Lung microvascular endothelial cell (primary cell): ENCODE results near the gene LACTB. TPM values are rescaled to one million over a fixed set of nuclear protein-coding genes. Genes with fewer than 3 reads are reported as not detected.

Experiments used
- DNase-seq, 2 donors: peaks; one replicate each; pipeline versions ENCODE4 v3.0.0 to v3.0.0-alpha.2; 2010; ENCODE audit warnings: low read depth in 2 of 2
- total RNA-seq: library from RNA; depleted of rRNA; stranded (reverse); fragments of >200 nt; gene quantifications from 2 replicates; pipeline ENCODE4 v1.2.1, GENCODE V29; 2014

LACTB gene, protein sequence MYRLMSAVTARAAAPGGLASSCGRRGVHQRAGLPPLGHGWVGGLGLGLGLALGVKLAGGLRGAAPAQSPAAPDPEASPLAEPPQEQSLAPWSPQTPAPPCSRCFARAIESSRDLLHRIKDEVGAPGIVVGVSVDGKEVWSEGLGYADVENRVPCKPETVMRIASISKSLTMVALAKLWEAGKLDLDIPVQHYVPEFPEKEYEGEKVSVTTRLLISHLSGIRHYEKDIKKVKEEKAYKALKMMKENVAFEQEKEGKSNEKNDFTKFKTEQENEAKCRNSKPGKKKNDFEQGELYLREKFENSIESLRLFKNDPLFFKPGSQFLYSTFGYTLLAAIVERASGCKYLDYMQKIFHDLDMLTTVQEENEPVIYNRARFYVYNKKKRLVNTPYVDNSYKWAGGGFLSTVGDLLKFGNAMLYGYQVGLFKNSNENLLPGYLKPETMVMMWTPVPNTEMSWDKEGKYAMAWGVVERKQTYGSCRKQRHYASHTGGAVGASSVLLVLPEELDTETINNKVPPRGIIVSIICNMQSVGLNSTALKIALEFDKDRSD
- 19.8 and 37.7 TPM in 2 replicates for total RNA-seq

DNA sequence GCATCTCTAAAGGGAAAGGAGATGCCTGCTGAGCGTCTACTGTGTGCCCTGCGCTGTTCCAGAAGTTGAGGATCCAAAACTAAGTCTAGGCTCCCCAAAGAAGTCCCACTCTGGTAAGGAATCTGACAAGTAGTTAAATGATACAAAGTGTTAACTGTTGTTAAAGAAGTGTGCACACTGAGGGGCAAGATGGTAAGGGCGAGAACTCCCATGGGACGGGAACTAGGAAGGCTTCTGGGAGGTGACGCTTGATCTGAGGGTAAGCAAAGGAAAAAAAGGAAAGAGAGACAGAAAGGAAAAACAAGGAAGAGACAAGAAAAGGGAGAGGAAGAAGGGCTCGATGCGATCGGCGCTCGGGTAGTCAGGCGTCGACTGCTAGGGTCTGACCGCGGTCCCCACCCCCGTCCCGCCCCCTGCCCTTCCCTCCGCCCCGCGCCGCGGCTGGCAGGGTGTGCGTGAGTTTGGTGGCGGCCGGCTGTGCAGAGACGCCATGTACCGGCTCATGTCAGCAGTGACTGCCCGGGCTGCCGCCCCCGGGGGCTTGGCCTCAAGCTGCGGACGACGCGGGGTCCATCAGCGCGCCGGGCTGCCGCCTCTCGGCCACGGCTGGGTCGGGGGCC lies at the start of gene LACTB:
TSS of gene LACTB (plus strand) at position 480 of the 620 bp plus-strand sequence. CDS start at position 491, 11 bp downstream.
- DNase-seq = peak; percentile 92 to 95

DNA sequence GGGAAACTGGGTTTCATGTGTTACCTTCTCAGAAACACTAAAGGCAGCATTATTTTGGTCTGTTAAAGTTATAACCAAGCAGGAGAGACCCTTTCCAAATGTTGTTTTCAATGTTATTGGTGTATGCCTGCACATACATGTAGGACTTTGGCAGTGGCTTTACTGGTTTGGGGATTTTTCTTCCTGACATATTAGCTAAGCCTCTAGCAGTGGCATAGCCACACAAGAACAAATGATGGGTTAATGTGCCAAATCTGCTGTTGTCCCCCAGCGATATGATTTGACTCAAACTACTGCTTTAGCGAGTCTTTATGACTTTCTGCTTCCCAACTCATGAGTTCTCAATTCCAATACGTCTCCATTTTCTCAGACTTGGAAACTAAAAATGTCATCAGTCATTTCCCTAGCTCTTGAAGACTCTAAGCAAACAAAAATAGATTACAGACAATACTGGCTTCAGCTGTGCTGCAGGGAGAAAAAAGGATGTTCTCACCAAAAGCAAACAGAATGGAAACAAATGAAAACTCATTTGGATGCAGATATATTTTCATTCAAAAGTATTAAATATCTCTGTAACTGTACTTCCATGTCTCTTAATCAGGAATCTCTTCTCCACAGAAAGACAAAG lies 49.5 kb upstream of the LACTB start:
- DNase-seq = no peak

DNA sequence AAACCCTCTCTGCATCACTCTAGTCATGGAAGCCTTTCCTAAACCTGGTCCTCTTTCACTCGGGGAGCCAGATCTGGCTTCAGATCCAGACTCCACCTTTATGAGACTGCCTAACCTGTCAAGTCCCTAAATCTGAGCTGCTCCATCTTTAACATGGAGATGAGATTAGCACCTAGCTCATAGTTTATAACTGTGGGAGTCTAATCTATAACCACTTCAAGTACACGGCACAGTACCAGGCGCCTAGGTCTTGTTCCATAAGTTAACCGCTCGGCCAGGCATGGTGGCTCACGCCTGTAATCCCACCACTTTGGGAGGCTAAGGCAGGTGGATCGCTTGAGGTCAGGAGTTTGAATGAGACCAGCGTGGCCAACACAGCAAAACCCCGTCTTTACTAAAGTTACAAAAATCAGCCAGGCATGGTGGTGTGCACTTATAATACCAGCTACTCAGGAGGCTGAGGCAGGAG lies 48.8 kb upstream of the LACTB start:
- no peak for DNase-seq

DNA sequence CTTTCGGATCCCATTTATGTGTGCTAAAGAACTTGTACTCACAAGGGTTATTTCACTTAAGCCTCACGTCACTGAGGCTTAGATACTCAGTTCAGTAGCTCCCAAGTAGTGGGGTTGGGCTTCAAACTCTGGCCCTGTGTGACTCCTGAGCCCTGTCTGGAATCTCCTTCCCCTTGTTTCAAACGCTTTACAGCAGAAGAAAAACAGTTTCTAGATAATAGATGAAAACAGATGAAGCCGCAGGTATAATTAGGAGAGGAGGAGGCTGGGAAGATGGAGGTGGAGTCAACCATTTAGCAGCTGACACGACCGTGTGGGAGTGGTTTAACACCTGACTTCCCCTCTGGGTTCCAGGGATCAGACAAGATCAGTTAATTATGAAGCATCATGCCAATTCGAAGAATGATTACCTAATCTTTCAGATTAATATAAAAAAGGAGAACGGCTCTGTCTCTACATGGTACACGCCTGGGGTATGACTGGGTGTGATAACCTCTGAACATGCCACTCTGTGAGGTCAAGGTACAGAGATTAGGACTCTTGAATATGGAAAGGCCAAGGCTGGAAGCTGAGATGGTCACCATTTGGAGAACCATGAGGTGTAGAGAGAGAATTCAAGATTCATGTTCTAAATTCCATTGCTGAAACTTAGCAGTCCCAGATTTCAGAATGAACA lies 48.0 kb upstream of the LACTB start:
- DNase-seq = no peak

DNA sequence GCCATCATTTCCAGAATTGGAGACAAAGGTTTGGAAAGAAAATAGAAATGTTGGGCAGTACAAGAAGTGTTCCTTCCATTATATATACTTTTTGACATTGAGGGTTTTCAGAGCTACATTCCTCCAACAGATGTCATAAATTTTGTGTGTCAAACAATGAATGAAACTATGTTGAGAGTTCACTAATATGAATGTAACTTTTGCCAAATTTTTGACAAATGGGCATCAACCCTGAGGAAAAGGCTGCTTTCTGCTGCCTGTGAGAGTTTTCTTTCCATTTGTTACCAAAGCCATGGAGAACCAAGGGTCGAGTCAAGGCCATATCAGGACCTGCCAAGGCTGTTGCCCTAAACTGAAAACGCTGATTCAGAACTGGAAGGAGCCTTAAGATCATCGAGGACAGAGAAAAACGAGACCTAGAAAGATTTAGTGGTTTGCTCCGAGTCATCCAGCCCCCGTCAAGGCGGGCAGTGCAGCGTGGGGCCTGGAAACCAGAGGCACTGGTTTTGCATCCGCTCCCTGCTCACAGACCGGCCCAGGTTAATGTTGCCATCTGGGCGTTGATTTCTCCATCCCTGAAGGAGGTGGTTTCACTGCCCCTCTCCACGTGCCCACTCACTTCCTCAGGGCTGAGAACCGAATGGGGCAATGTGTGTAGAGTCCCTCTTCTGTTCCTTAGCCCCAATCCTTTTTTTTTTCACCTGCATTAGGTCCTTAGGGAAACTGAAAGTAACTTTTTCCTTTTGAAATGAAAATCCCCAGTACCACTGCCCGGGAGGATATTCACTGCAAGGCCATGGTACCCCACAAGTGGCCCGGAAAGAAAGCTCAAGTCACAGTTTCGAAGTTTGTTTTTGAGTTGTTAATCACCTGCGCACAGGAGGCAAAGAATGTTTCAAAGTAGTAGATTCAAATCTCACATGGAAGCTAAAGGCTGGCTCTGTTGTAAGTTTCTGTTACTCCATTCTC lies 46.4 kb upstream of the LACTB start:
- DNase-seq = no peak

DNA sequence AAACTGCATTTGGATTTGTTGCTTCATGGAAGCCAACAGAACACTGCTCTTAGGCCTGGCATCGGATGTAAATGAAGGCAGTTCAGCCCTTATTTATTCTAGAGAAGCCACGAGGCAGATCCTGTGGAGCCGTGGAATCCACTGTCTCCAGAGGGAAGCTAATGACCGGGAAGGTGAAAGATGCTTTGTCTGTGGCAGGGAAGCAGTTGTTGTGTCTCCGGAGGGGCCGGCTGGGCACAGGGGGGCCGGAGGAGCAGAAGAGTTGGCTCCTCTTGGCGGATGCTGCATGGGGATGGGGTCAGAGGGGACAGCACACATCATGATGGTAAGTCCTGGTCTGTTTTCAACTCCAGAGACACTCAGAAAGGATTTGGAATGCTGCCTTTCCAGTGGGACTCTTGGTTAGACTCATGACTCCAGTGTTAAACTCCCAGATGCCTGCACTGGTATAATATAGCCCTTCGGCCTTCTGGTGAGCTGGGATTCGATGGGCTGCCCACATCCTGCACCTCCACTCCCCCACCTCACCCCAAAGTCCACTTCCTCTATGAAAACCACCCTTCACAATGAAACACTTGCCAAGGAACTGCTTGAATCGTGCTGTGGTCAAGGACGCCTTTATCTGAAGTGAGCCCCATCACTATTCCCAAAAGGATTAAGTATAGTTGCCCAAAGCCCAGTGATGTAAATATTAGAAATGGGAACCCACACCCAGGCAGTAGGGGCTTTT lies 45.5 kb upstream of the LACTB start:
- no peak for DNase-seq

DNA sequence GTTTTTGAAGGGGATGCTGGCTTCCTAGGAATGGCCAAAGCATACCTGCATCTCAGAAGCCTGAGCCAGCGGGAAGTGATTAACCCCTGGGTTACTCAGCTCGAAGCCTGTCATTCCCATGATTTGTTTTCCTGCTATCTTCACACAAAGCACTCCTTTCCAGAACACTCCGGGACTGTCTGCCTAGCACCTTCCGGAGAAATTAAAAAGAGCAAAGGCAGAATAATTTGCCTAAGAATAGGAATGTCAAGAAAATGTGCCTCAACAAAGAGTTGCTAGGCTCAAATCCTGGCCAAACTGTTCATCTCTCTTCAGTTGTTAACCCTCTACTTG lies 45.0 kb upstream of the LACTB start:
- no peak for DNase-seq

DNA sequence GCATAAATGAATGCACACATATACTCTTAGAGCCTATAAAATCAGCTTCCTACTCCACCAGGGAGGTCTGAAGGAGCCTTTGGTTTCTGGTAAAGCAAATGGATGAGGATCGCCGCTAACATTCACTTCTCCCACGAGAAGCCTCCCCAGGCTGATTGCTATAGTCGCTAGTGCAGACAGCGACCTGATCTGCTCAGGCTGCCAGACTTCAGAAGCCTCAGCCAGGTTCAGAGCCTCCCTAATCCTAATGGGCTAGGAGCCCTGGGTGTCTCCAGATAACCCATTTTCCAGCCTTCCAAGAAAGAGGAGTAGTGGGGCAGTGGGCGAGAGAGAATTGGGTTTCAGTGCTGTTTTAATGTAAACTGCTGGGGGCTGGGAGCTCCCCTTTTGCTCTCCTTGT lies 43.7 kb upstream of the LACTB start:
- DNase-seq = no peak

DNA sequence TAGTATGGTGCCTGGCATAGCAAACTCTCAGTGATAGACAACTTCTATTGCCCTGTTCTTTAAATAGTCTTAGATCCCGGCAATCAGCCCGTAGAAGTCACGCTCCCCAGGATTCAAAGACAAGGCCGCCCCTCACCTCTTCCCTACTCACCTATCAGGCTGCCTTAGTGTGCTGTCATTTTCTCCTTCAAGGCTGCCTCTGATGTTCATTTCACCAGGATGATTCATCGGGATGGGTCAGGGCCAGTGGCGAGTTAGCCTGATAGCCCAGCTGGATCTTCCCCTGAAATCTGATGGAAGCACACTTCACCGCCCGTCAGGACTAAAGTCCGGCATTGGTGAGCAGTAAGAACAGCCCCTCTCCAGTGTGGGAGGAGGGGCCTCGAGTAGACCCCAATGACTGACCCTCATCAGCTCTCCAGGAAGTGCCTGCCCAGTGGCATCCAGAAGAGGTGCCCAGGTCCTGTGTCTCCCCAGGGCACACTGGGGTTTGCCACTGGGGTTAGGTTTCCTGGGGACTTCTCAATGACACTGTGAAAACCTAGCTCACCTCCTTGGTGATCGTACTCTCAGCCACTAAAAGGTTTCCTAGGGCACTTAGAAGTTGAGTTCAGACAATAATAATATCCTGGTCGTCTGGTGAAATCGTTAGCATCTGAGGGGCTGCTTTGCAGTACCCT lies 41.6 kb upstream of the LACTB start:
- no peak for DNase-seq

DNA sequence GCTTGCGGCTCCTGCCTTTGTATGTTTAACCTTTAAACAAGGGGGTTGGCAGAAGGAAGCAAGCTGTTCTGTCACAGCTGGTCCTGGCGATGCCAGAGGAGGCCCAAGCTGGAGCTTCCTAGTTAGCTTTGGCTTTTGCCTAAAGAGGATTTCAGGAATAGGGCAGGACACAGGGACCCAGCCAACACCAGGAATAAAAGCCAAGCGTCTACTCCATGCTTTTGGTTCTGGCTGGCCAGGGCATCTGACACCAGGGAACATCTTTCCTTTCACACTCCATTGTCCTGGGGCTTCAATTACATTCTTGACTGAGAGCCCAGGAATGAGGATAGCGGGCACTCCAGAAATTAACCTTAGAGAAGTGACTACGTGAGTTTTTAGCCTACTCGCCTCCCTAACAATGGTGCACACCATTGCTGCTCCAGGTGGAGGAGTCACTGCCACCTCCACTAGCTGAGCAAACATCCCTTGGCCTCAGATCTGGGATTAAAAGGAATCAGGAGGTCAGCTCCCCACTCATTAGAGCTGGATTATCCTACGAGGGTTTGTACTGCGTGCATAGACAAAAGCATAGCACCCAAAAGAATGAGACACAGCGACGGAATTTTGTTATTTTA lies 40.9 kb upstream of the LACTB start:
- DNase-seq = no peak

DNA sequence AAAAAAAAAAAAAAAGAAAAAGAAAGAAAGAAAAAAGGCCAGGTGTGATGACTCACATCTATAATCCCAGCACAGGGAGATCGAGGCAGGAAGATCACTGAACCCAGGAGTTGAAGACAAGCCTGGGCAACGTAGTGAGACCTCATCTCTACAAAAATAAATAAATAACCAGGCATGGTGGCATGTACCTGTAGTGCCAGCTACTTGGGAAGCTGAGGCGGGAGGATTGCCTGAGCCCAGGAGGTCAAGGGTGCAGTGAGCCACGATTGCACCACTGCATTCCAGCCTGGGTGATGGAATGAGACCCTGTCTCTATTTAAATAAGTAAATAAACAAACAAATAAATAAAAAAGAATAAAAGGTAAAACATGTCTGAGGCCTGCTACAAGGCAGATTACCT lies 39.3 kb upstream of the LACTB start:
- no peak for DNase-seq

DNA sequence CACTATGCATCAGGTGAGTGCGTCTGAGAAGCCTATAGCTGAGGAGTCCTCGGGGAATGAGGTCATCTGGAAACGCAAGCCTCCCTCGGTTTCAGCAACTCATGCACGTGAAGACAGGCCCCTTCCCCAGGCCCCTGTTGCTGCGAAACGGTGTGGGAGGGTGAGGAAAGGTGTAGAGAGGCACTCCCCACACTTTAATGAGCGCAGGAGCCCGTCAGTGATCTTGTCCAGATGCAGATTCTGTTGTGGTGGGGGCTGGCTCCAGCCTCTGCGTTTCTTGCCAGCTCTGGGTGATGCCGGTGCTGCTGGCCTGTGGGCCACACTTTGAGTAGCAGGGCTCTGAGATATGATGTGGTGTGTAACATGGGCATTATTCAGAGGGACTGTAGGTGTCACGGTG lies 38.6 kb upstream of the LACTB start:
- DNase-seq = no peak

DNA sequence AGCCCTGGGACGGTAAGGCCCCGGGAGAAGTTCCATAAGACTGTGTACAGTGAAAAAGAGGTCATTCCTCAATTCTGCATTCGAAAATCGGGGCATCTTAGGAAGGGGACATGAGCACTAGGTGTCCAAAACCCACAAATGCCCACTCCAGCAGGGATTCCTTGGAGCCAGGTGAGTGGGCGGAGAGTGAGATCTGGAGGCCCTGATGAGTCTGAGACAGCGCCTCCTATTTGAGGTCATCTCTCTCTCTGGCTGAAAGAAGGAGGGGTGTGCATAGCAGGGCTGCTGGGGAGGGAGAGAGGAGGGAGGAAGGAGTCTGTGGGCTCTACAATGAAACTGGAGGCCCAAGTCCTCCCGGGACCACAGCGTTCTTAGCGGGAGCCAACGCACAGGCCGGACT lies 38.1 kb upstream of the LACTB start:
- no peak for DNase-seq

DNA sequence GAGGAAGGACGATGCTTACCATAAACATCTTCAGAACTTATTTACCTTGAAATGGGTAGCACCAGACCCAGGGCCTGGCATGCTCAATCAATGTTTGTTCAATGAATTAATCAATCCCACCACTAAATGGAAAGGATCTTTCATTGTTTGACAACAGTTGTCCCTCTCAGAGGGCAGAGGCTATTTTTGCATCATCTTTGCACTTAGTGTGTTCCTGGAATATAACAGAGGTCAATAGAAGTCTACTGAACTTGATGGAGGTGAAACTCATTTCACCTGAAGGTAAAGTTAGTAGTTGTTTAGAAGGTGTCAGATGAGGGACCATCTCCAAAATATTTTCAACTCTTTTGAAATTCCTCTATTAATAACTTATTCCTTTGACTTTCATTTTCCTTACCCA lies 36.9 kb upstream of the LACTB start:
- no peak for DNase-seq

DNA sequence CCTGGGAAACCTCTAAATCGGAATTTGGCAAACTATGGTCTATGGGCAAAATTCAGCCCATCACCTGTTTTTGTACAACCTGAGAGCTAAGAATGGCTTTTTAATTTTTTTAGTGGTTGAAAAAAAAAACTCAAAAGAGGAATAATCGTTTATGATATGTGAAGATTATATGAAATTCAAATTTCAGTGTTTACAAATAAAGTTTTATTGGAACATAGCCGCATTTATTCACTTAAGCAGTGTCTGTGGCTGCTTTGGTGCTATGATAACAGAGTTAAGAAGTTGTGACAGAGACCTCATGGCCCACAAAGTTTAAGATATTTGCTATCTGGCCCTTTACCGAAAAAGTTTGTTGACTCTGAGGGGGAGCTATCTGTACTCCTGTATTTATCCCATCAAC lies 36.4 kb upstream of the LACTB start:
- no peak for DNase-seq

DNA sequence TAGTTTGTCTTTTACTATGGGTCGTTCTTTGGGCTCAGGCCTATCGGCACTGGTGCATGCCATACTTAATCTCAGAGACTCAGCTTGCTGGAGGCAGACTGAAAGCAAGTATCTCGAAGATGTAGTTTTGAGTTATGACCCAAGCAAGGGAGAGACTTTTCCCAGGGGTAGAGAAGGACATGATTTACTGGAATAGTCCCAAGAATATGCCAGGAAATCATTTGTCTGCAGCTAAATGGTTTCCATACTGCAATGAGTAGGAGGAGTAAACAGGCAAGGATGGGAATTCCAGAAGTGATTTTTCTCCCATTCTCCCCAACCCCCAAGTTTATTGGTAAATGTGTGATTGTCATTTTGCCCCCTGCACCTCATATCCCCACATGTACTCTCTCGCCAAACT lies 35.4 kb upstream of the LACTB start:
- DNase-seq = peak in 1 of 2 donors; percentile 75

DNA sequence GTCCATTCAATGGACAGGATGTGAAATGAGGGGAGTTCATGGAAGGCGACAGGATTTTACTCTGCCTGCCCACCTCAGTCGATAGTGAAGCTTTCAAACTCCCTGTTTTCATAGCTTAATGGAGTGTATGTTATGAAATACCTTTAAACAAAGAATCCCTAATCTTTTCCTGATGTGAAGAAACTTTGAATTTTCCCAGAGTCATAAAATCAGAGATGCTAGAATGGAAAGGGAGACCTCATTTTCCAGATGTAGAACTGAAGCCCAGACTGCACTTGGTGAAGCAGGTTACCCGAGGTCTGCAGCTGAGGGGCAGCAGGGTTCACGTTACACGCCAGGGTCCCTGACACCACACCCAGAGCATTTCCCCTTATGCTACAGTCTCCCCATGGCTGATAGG lies 34.7 kb upstream of the LACTB start:
- no peak for DNase-seq

DNA sequence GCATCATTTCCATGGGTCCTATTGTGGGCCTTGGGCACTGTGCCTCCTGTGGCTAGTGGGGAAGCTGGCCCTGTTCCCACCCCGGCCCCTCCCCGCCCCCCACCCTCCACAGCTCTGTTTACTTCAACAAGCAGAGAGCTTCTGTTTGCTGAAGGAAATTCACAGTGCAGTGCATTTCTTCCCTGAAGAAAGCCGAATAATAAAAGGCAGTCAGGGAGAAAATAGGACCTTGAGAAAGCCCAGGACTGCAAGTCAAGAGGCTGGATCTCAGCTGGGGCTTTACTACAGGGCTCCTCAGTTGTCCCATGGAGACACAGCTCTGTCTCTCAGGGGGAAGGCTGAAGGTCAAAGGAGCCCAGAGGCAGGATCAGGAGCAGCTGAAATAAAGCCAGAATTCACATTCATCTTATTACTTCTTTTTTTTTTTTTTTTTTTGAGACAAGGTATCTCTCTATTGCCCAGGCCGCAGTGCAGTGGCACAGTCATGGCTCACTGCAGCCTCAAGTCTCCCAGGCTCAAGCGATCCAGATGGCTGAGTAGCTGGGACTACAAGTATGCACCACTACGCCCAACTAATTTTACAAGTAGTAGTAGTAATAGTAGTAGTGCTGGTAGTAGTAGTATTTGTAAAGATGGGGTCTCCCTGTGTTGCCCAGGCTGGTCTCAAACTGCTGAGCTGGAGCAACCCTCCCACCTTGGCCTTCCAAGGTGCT lies 33.0 kb upstream of the LACTB start:
- DNase-seq = no peak
